Dendritic cell treated with granulocyte-macrophage colony-stimulating factor and Interleukin-4, amounts not matched to agents 40 ng/mL and 50 ng/mL, for 4 days (primary cell): Measurements from ENCODE around the gene COL4A1.

Experiments
- H3K27ac Mint-ChIP-seq: one replicate; pipeline ENCODE4 v1.8.0; 2022; ENCODE audit warnings: mild to moderate bottlenecking, mixed read lengths
- H3K27me3 Mint-ChIP-seq: one replicate; pipeline ENCODE4 v1.8.0; 2022; ENCODE audit warnings: mild to moderate bottlenecking, mixed read lengths
- H3K36me3 Mint-ChIP-seq: one replicate; pipeline ENCODE4 v1.8.0; 2022; ENCODE audit warnings: low read depth, mixed read lengths
- H3K4me1 Mint-ChIP-seq: one replicate; pipeline ENCODE4 v1.8.0; 2022; ENCODE audit warnings: low read depth, mixed read lengths
- H3K4me3 Mint-ChIP-seq: one replicate; pipeline ENCODE4 v1.8.0; 2022; ENCODE audit warnings: mild to moderate bottlenecking, moderate library complexity, mixed read lengths
- H3K9me3 Mint-ChIP-seq: one replicate; pipeline ENCODE4 v1.8.0; 2022; ENCODE audit warnings: mixed read lengths
- intact Hi-C: fragments of 100-400 bp; cut with micrococcal nuclease; formaldehyde crosslinking; loops from one replicate; pipeline ENCODE4 v1.15.0; 2022

Gene COL4A1

GRCh38 chr13:110200276-110200870 lies 106.6 kb downstream of the COL4A1 start:
- no peaks in the 10 kb centered on the region for H3K36me3 Mint-ChIP-seq
- no peaks in the 10 kb centered on the region for H3K9me3 Mint-ChIP-seq
- H3K27me3 Mint-ChIP-seq, result peaks cover 3% of the 10 kb centered on the region
- H3K27ac Mint-ChIP-seq, result no peak overlapping the region
- peaks cover 8% of the 10 kb centered on the region for H3K4me1 Mint-ChIP-seq
- no peak overlapping the region for H3K4me3 Mint-ChIP-seq
- intact Hi-C loops, result no loop called here

DNA sequence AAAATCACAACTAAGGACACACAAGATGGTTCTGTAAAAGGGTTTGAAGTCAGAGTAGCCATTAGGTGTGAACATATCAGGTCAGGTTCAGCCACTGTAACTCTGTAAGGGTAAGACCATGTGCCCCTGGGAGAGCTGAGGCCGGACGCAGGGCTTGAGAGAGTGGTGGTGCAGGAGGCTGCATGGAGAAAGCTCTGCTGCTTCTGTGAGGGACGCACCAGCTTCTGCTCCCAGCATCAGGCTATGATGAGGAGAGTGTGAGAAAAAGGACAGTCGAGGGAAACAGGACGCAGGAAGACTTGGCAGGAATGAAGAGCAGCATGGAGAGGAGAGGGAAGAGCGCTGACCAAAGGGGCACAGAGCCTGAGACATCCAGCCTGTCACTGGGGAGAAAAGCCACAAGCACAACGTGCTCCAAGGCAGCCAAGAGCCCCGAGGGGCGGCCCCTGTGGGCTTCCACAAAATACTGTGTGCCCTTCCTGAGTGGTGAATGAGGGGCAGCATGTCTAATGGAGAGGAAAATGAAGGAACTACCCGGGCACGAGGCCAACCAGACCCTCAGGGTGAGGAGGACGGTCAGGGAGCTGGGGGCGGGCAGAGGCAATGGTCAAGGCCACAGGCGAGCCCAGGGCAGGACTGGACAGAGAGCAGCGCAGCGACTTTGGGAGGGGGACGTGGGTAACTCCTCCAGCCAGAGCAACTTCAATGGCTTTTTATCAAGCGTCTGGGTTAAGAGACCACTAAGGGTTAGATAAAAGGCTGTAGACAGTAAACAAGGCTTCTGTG lies 107.7 kb downstream of the COL4A1 start:
- no peaks in the 10 kb centered on the region for H3K36me3 Mint-ChIP-seq
- peaks cover 6% of the 10 kb centered on the region for H3K27me3 Mint-ChIP-seq
- H3K4me1 Mint-ChIP-seq, result peaks cover 8% of the 10 kb centered on the region
- H3K9me3 Mint-ChIP-seq, result no peaks in the 10 kb centered on the region
- intact Hi-C loops, result no loop called here
- no peak overlapping the region for H3K27ac Mint-ChIP-seq
- no peak overlapping the region for H3K4me3 Mint-ChIP-seq

GRCh38 chr13:110197471-110197870 lies 109.5 kb downstream of the COL4A1 start:
- peaks cover 13% of the 10 kb centered on the region for H3K27me3 Mint-ChIP-seq
- no peak overlapping the region for H3K4me3 Mint-ChIP-seq
- H3K36me3 Mint-ChIP-seq, result no peaks in the 10 kb centered on the region
- peaks cover 8% of the 10 kb centered on the region for H3K4me1 Mint-ChIP-seq
- intact Hi-C loops, result no loop called here
- no peak overlapping the region for H3K27ac Mint-ChIP-seq
- H3K9me3 Mint-ChIP-seq, result no peaks in the 10 kb centered on the region

- H3K4me3 Mint-ChIP-seq, result no peak overlapping the region
- intact Hi-C loops, result no loop called here
- peaks cover 8% of the 10 kb centered on the region for H3K4me1 Mint-ChIP-seq
- no peaks in the 10 kb centered on the region for H3K36me3 Mint-ChIP-seq
- H3K27me3 Mint-ChIP-seq, result peaks cover 14% of the 10 kb centered on the region
- H3K9me3 Mint-ChIP-seq, result no peaks in the 10 kb centered on the region
- H3K27ac Mint-ChIP-seq, result no peak overlapping the region
Measured at GRCh38 chr13:110197026-110197425, 109.9 kb downstream of the COL4A1 start.

- Mint-ChIP-seq H3K27ac (no peak overlapping the region), H3K4me3 (no peak overlapping the region), H3K27me3 (peaks cover 16% of the 10 kb centered on the region), H3K9me3 (no peaks in the 10 kb centered on the region), H3K36me3 (no peaks in the 10 kb centered on the region), H3K4me1 (peaks cover 1% of the 10 kb centered on the region)
- intact Hi-C loops, result no loop called here
Measured at GRCh38 chr13:110195547-110196485, 111.1 kb downstream of the COL4A1 start.

GRCh38 chr13:110194451-110194850 lies 112.5 kb downstream of the COL4A1 start:
- Mint-ChIP-seq H3K27ac (no peak overlapping the region), H3K36me3 (no peaks in the 10 kb centered on the region), H3K9me3 (no peaks in the 10 kb centered on the region), H3K4me1 (no peaks in the 10 kb centered on the region), H3K27me3 (peaks cover 22% of the 10 kb centered on the region), H3K4me3 (no peak overlapping the region)
- intact Hi-C loops, result no loop called here

DNA sequence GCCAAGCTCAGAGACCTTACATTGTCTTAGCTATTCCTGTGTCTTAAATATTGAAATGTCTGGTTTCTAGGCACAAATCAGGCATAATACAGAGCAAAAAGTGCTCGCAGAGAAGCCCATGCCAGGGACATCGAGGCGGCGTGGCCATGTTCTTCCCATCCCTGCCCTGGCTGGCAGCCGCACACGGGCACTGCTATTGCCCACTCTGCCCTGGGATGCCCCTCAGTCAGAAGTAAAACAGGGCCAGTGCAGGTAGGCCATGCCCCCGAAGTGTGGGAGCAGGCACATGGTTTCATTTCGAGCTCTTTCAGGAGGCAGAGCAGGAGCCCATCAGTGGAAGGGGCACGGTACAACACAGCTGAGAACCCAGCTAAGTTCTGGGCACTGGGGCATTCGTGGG lies 113.5 kb downstream of the COL4A1 start:
- H3K4me1 Mint-ChIP-seq, result no peaks in the 10 kb centered on the region
- no peaks in the 10 kb centered on the region for H3K36me3 Mint-ChIP-seq
- intact Hi-C loops, result no loop called here
- H3K9me3 Mint-ChIP-seq, result no peaks in the 10 kb centered on the region
- peaks cover 19% of the 10 kb centered on the region for H3K27me3 Mint-ChIP-seq
- H3K27ac Mint-ChIP-seq, result no peak overlapping the region
- H3K4me3 Mint-ChIP-seq, result no peak overlapping the region

- H3K4me1 Mint-ChIP-seq, result no peaks in the 10 kb centered on the region
- no peak overlapping the region for H3K27ac Mint-ChIP-seq
- H3K9me3 Mint-ChIP-seq, result no peaks in the 10 kb centered on the region
- intact Hi-C loops, result no loop called here
- H3K36me3 Mint-ChIP-seq, result no peaks in the 10 kb centered on the region
- H3K27me3 Mint-ChIP-seq, result peaks cover 19% of the 10 kb centered on the region
- no peak overlapping the region for H3K4me3 Mint-ChIP-seq
Measured at GRCh38 chr13:110192472-110192871, 114.5 kb downstream of the COL4A1 start.

DNA sequence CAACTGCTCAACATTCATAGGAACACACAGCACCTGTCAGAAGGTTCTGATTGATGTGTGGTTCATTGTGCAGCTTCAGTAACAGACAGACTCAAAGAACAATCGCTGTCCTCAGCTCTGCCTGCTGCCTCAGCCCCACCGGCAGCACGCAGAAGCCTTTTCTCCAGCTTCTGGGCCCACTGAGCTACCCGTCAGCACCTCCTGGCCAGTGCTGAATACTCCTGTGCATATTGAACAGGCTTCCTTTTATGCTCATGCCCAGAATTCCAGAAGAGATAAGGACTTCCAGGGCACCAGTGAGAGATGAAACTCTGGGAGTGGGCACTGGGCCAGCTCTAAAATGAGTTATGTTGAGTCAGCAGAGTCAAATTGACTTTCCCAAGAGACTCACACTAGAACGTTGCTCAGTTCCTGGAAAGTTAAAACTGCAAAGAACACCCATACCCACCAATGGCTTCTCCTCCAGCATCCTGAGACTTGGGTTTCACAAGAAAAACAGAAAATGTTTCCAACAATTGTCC lies 119.3 kb downstream of the COL4A1 start:
- no peaks in the 10 kb centered on the region for H3K36me3 Mint-ChIP-seq
- H3K9me3 Mint-ChIP-seq, result no peaks in the 10 kb centered on the region
- H3K27ac Mint-ChIP-seq, result no peak overlapping the region
- H3K4me1 Mint-ChIP-seq, result no peaks in the 10 kb centered on the region
- H3K4me3 Mint-ChIP-seq, result no peak overlapping the region
- H3K27me3 Mint-ChIP-seq, result peaks cover 9% of the 10 kb centered on the region
- intact Hi-C loops, result no loop called here

- H3K4me1 Mint-ChIP-seq, result no peaks in the 10 kb centered on the region
- no peaks in the 10 kb centered on the region for H3K9me3 Mint-ChIP-seq
- H3K36me3 Mint-ChIP-seq, result no peaks in the 10 kb centered on the region
- peaks cover 5% of the 10 kb centered on the region for H3K27me3 Mint-ChIP-seq
- no peak overlapping the region for H3K27ac Mint-ChIP-seq
- no peak overlapping the region for H3K4me3 Mint-ChIP-seq
- intact Hi-C loops, result no loop called here
Measured at GRCh38 chr13:110186231-110186855, 120.6 kb downstream of the COL4A1 start.

DNA sequence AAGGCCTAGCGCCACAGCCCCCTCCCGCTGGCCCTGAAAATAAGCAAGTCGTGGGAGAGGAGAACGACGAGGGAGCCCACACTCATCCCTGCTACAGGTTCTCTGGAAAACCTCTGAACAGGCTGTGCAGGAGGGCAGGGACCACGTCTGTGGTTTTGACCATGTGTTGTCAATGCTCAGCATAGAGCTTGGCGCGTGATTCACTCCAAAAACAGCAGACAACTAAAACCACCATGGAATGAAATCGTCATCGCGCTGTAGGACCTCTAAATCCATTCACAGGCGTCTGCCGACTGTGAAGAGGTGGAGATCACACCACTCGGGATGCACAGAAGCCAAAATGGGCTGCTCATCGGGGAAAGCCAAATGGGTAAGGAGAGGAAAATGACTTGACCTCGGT lies 121.3 kb downstream of the COL4A1 start:
- Mint-ChIP-seq H3K27me3 (peaks cover 4% of the 10 kb centered on the region), H3K9me3 (no peaks in the 10 kb centered on the region), H3K4me1 (no peaks in the 10 kb centered on the region), H3K4me3 (no peak overlapping the region), H3K27ac (no peak overlapping the region), H3K36me3 (no peaks in the 10 kb centered on the region)
- intact Hi-C loops, result no loop called here

DNA sequence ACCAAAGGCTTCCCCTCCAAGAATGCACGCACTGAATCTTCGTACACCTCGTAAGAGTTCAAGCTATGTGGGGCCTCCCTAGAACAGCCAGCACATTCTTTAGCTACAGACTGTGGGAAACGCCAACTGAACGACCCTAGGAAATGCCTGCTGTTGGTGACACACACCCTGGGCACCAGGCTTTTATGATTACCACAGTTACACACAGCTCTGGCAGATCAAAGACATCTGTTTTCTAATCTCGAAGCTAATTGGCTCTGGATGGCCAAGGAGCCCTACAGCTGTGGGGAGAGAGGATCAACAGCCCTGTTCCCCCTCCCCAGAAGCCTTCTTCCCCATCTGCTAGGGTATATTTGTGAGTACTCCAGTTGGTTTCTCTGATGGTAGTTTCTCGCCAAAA lies 123.0 kb downstream of the COL4A1 start:
- H3K36me3 Mint-ChIP-seq, result no peaks in the 10 kb centered on the region
- intact Hi-C loops, result no loop called here
- no peak overlapping the region for H3K4me3 Mint-ChIP-seq
- no peak overlapping the region for H3K27ac Mint-ChIP-seq
- H3K9me3 Mint-ChIP-seq, result no peaks in the 10 kb centered on the region
- H3K27me3 Mint-ChIP-seq, result no peaks in the 10 kb centered on the region
- no peaks in the 10 kb centered on the region for H3K4me1 Mint-ChIP-seq

- Mint-ChIP-seq H3K4me1 (no peaks in the 10 kb centered on the region), H3K27me3 (no peaks in the 10 kb centered on the region), H3K4me3 (no peak overlapping the region), H3K36me3 (no peaks in the 10 kb centered on the region), H3K27ac (no peak overlapping the region), H3K9me3 (no peaks in the 10 kb centered on the region)
- intact Hi-C loops, result no loop called here
Measured at GRCh38 chr13:110182461-110182860, 124.5 kb downstream of the COL4A1 start.
